ENCODE results near the gene MMP28.

The MMP28 gene

DNA sequence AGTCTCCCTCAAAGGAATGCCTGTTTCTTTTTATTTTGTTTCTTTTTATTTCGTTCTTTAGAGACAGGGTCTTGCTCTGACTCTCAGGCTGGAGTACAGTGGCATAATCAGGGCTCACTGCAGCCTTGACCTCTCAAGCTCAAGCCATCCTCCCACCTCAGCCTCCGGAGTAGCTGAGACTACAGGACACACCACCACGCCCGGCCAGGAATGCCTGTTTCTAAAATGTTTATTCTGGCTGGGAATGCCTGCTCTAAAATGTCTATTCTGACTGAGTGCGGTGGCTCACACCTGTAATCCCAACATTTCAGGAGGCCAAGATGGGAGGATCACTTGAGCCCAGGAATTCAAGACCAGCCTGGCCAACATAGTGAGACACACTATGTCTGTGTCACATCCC lies 2.5 kb upstream of the MMP28 start:
- DNase-seq, result no peak

DNA sequence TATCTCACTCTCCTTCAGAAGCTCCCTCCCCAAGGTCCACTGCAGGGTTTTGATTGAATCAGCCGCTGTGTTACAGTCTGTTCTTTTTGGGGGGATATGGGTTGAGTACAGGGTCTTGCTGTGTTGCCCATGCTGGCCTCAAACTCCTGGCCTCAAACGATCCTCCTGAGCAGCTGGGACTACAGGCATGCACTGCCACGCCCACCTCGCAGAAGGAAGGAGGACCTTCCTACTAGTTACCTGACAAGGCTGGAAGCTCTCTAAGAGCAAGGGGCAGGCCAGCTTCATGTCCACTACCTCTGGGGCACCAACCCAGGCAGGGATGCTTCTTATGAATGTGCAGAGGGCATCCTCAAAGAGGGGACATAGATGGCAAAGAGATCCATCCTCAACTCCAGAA lies 1.9 kb upstream of the MMP28 start:
- no peak for DNase-seq

DNA sequence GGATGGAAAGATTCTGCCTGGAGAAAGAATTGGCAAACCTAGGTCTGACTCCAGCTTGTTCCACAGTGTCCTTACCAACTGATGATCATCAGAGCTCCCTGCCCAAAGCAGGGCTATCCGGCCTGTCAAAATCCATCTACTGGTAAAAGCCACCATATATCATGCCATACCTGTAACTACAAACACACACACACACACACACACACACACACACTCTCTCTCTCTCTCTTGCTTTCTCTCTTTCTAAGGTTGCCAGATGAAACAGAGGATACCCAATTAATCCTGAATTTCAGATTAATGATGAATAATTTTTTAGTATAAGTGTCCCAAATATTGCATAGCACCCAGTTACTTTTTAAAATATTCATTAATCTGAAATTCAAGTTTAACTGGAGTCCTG lies 1.5 kb upstream of the MMP28 start:
- no peak for DNase-seq

DNA sequence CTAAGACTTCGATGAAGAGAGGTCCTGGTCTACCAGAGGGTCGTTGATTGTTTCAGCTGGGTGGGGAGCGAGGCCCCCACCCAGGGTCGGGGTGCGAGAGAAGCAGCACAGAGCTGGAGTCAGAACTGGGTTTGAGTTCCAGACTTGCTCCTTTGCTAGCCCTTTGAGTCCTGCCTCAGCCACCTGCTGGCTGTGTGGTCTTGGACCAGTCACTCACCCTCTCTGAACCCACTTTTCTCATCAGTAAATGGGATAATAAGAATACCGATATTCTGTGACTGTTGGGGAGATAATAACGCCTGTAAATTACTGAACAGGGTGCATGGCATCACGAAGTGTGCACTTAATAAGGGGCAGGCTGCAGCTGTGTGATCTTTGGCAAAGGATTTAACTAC lies 427 bp upstream of the MMP28 start:
- no peak for DNase-seq

DNA sequence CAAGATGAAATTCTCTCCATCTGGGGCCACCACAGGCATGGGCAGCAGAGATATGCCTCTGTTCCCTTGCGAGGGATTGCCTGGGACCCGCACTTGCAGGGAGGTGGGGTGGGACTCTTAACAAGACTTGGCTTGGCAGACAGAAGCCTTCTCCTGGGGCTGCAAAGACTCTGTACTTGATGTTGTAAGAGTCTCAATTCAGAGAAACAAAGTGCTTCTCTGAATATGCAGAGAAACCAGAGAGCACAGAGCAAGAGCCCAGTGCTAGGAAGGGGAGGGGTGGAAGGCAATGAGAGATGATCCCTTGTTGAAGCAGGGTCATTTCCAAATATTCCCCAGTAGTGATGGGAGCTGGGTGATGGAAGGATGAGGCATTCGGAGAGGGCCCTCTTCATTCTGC lies 2.2 kb downstream of the MMP28 start:
- DNase-seq, result no peak

DNA sequence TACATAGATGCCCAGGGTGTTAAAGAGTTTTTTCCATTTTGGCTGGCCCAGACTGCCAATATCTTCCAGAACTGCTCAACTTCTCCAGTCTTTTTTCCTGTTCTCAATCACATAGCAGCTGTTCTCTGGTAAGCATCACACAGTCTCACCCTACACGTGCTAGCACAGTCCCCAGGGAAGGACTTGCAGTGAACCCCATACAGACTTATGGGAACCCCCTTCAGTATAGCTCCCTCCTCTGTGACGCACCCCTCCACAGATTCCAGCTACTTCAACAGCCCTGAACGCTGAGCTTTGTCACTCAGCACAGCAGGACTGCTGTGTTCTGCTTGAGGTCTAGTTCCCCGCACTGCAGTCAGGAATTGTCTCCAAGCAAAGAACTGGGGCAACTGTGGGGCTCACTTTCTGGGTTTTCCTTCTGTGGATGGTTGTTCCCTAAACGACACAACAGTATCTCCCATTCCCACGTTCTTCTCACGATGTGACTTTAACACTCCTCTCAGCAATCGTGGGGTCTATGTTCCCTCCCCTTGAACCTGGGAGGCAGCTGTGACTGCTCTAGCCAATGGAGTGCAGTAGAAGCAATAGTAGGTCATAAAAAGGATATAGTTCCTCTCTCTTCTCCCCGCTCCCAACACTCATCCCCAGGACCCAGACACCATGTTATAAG lies 3.6 kb downstream of the MMP28 start:
- DNase-seq, result no peak

DNA sequence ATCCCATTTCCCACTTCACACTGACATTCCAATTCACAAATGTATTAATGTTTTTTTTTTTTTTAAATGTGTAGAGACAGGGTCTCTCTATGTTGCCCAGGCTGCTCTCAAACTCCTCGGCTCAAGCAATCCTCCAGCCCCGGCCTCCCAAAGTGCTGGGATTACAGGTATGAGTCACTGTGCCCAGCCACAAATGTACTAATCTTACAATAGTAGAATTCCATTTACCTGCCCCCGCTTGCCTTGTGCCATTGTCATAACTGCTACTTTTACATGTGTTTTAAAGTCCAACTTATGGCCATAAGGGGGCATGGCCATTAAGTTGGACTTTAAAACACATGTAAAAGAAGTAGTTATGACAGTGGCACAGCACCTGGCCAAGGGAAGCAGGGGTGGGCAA lies 4.6 kb downstream of the MMP28 start:
- DNase-seq, result no peak

DNA sequence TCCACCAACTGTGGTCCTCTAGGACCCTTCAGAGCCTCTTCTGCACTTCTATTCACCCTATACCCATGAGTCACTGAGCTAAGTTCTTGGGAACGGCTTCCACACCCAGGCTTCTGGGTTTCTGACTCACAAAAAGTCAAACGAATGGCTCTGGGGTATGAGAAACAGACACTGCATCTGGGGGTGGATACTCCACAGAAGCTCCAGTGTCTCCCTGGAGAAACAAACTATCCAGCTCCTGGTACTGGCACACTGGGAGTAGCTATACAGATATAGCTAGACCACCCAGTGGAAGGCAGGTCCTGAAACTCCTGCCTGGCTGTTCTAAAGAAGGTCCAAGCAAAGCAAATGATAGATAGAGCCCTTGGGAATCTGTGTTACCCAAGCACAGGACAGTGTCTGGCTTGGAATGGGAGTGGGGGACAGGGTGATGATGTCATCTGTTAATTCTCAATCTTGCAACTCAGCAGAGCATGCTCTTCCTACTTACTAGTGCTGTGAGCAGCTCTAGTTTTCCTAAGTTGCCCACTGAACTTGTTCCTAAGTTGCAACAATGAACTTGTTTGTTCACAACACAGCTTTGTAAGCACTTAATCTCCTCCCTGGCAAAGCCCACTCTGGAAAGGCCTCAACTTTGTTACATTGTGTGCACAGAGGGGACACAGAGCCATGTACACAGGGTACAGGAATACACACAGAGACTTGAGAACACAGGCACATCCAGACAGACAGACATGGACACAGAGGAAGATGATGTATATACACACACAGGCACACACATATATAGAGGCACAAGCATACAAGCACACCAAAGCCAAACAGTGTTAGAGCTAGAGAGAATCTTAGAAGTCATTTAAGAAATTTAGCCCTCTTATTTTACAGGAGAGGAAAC lies 6.7 kb downstream of the MMP28 start:
- DNase-seq, result no peak

DNA sequence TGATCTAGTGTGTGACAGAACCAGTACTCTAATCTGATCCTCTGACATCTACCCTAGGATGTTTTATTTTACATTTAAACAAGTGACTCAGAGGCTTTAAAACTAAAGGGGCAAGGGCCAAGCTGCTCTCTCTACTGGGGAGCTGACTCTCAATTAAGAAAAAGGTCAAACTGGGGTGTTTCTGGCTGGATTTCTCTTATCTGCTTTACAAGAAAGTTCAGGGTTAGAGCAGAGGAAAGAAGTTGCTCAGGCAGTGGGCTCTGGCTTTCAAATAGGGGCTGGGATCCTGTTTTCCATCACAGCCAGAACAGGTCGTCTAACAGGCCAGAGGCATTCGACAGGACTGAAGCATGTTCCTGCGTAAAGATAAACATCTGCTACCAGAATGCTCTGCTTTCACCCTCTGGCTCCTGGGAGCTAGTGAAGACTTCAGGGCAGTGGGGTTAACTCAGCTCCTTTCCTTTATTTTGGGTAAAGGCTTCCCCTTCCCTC lies 8.5 kb downstream of the MMP28 start:
- DNase-seq, result no peak

DNA sequence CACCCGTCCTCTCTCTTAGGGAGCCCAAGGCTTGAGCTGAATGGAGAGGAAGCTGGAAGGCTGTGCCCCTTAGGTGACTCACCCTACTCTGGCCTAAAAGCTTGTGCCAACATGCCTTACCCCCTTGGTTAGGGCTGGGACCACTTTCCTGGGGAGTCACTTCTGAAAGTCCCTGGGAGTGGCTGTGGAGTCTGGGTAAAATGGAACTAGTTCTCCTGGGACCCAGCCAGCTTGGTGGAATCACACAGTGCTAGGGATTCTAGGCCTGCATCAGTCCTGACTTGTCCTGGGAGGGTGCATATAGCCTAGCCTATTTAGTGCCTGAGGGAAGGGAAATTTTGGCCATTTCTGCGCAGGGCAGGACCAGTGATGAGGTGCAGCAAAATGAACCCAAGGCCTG lies 10.5 kb downstream of the MMP28 start:
- no peak for DNase-seq

DNA sequence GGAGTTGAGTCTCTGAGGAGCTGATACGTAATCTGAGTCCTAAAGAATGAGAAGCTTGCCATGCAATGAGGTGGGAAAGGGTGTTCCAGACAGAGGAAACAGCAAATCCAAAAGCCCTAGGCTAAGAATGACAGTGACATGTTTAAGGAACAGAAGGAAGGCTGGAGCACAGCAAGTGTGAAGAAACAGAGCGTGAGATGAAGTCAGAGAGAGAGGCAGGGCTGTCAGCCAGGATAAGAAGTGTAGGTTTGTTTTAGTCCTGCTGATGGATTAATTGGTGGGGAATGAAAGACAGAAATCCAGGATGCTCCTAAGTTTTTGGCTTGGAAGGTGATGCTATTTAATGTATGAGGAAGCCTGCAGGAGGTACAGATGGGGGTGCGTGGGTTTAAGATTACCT lies 14.5 kb downstream of the MMP28 start:
- DNase-seq, result no peak

DNA sequence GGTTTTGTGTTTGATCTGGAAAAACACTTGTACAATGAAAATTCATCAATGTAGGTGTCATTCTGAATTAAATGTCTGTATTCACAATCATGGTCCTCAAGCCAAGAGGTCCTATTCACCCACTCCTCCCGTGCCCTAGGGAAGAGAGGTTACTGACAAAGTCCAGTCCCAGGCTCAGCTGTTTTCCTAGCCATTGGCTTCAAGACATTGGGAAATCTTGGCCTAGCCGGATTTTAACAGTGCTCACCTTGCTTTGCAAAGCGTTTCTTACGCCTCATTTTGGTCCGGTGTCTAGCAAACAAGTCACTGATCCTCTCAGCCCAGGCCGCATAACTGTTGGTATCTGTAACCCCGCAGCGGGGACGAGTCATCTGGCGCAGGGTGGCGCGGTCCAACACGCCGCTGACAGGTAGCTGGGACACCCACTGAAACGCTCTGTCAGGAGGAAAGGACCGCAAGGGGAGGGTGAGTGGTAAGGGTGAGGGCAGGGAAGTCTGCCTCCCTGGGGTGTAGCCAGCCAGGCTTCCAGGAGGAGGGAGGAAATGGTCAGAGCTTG lies 16.7 kb downstream of the MMP28 start:
- no peak for DNase-seq

DNA sequence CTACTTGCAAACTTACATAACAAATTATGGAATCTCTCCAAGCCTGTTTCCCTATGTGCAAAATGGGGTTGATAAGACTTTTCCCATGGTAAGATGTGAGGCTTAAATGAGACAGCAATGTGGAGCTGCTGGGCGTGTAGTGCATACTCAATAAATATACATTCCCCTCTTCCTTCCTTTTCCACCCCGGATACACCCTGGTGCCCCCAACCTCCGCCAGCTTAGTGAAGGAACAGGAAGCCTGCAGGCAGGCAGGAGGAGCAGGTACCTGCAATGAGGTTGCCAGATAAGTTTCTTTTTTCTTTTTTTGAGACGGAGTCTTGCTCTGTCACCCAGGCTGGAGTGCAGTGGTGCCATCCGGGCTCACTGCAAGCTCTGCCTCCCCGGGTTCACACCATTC lies 19.9 kb downstream of the MMP28 start:
- no peak for DNase-seq

DNA sequence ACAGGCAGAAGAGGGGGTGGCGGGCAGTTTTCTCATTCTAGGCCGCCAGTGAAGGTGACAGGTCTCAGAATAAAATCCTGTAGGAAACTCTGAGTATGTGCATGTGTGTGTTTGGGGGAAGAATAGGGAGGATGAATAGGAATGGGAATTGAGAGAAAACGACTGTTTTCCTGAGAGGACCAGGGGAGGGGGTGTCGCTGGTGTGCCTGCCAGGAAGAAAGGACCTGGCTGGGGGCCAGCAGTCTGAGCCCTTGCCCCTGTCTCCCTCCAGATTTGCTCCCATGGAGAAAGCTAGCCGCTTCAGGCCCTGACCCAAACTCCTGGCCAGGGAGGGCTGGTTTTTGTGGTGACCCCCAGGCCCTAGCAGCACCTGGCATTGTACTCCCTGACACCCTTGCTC lies 20.4 kb downstream of the MMP28 start:
- no peak for DNase-seq

DNA sequence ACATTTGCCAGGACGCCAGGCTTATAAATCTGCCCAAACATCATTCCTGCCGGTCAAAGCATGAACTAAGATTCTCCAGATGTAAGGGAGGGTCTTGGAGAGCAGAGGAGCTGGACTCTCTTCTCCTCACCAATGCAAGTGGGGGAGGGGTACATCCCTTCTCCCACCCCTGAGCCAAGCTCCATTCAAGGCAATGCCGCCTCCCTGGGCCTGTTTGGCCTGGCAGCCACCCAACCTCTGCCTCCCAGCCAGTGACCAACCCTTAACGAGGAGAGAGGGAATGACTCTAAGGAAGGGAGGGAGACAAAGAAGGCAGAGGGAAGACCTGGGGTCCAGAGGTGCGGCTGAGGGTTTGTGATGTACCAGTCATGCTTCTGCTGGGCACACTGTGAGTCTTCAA lies 20.9 kb downstream of the MMP28 start:
- no peak for DNase-seq

DNA sequence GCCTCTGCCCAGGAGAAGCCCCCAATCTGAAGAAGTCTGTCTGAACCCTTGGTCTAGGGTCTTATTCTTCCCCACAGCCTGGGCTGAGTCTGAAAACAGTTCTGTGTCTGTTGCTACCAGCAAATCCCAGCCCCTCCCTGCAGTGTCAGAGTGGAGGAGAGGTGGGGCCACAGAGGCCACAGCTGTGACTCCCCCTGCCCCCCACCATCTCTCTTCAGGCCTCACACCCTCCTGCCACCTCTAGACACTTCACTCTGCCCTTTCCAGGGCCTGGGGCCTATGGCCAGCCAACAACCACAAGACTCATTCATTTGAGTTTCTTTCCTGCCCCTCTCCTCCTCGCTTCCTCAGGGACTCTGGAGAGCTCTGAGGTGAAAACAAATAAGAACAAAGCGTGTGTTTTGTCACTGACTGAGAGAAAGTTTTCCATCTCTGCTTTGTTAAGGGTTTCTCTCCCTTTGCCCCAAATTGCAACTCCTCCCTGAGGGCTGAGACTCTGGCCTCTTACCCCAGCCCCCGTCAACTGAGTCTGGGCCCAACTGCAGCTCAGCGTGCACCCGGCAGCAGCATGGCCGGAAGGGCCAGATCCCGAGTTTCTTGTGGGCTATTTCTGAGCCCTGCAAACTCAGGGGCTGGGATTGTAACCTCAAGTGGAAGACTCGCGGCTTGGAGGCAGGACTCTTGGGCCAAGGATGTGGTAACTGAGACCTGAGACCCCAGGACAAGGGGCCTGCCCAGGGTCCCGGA lies 21.6 kb downstream of the MMP28 start:
- no peak for DNase-seq

DNA sequence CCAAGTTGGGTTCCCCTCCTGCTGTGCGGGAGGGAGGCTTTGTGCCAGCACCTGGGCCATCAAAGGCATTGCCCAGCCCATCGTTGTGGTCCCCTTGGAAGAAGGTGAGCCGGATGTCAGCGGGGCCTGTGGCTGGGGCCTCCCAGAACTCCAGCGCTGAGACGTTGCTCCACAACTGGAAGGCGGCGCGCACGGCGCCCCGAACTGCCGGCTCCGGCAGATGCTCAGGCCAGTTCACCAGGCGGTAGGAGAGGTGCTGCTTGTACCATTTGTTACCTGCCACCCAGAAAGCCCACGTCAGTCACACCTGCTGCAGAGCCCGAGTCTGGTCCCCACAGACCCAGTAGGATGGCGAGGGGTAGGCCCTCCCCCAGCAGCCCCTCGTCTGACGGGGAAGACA lies 22.3 kb downstream of the MMP28 start:
- DNase-seq, result no peak

DNA sequence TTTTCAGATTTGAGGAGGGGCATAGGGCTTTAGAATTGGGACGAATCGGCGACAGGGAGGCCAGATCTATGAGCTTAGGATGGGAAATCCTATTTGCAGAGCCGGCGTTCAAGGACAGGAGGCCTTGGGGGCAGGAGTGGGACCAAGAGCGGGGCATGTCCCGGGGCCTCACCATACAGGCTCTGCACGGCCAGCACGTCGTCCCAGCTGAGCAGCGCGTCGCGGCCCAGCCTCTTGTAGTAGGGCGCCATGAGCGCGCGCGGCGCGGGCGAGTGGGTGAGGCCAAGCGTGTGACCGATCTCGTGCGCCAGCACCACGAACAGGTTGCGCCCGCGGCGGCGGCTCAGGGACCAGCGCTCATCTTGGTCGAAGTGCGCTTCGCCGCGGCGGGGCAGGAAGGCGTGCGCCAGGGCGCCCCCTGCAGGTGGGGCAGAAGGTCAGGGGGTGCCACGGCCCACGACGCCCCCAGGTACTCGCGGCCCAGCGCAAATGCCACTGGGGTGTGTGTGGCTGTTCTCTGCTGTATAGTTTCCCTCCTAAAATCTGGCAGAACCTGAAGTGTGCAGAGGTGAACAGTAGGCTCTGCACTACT lies 25.4 kb downstream of the MMP28 start:
- no peak for DNase-seq

DNA sequence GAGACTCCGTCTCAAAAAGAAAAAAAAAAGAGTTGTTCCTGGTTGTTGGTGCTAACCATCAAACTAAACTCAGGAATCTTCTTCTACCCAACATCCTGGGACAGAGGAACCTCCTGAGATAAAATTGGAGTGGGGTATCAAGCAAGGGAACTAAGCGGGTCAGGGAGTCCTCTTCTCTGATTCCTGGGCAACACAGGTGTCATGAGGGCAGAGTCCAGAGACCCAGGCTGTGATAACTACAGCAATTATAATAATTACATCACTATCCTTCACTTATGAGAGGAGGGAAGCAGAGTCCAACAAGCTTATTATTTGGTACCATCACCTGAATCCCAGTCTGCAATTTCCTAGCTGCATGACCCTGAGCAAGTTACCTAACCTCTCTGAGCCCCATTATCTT lies 26.6 kb downstream of the MMP28 start:
- DNase-seq, result no peak

DNA sequence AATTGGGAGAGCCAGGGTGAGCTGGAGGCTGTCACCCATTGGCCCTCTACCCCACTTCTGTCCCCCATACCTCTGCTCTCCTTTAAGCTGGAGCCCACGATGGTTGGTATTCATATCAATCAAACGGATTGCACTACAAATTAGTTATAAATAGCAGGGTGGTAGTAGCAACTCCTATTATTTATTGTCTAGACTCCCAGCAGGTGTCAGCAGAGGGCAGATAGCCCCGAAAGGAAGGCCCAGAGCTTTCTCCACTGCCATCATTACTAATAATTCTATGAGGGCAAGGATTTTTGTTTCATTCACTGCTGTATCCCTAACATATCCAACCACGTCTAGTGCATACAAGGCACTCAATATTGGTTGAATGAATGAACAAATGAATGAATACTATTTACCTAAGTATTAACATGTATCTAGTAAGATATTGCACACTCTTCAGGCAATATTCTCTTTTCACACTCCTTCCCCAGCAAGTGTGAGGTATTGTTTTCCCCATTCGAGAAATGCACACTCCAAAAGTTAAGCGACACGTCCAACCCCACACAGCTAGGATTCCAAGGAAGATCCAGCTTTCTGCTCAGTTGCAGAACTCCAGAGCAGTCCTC lies 28.4 kb downstream of the MMP28 start:
- DNase-seq, result no peak

DNA sequence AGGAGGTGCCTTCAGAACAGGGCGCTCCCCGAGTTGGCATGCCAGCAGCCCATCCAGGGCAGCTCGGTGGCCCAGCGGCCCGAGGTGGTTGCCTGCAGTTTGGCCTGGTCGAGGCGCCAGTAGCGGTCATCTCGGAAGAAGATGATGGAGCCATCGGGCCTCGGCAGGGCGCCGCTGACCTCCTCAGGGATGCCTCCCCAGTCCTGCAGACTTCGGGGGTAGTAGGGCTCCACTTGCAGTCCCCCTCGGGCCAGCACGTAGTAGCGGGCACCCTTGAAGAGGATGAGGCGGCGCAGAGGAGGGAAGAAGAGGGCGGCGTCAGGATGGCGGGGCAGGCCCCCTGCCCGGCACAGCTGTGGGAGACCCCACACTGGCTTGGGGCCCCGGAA lies 29.0 kb downstream of the MMP28 start:
- DNase-seq, result no peak

DNA sequence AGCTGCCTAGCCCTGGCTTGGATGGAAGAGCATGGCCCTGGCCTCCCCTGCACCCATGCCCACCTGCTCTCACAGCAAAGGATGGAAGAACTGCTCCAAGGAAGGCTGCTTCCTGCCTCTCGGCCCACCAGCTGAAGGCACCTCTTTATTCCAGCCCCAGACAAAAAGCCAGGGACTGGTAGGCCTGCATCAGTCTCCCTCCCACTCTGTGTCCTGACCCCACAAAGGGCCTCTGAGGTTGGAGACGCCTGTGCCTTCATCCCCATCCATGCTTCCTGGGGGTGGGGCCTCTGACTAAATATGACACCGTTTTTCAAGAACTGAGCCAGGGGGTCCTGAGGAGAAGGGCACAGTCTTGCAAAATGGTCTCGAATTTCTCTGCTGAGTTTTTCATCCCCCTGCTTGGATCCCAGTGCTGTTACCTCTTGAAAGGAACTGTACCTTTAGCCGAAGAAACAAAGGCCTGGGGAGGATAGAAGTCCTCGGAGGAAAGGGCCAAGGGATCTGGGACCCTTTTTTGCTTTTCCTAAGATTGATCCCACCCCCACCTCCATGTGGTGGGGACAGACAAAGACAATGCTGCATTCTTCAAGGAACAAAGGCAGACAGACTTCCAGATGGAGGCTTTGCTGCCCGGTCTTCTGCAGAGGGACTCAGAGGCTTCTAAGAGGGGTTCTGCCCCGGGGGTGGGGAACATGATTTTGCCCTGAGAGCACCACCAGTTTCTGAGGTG lies 29.5 kb downstream of the MMP28 start:
- no peak for DNase-seq

All from NCI-H2081 treated with DMSO at 0.1 percent for 48 hours (cell line).